ENCODE results near the gene DZIP1L. TPM values are rescaled to one million over a fixed set of nuclear protein-coding genes. Genes with fewer than 3 reads are reported as not detected.

Gene DZIP1L
- polyA plus RNA-seq, 2 of the 4 experiments (the other 2 are of a cell fraction) = 2.7 to 7.0 TPM

DNA sequence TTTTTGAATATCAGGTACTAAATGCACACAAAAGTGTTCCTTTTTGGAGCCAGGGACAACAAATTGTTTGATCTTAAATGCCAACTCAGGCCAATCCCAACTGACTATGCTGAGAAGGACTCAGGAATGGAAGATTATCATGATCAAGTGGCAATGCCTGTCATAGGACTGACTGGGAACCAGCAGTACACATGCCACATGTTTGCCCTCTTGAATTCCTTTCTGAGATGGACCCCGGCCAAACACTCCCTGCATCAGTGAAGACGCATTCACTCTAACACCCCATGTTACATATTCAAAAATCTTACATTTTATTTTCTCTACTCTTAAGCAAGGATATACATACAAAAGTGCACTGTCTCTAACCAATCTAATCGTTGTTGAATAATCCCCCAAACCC, 69.3 kb downstream of the DZIP1L start:
- TF ChIP-seq JUNB (IDR thresholded peaks at IDR 0.05) = no peak
- TF ChIP-seq ESRRA (IDR thresholded peaks at IDR 0.05; ENCODE audit: borderline replicate concordance, low read length) = no peak
- TF ChIP-seq, protein P1, sequence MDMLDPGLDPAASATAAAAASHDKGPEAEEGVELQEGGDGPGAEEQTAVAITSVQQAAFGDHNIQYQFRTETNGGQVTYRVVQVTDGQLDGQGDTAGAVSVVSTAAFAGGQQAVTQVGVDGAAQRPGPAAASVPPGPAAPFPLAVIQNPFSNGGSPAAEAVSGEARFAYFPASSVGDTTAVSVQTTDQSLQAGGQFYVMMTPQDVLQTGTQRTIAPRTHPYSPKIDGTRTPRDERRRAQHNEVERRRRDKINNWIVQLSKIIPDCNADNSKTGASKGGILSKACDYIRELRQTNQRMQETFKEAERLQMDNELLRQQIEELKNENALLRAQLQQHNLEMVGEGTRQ (IDR thresholded peaks at IDR 0.05) = no peak
- ATAC-seq (no peak), DNase-seq (ENCODE audit: low read depth in 1 of 2, low spot score in 1 of 2) (no peak), FAIRE-seq (no peak)
- Histone ChIP-seq H3K4me2 (no peak overlapping the region), H3K27ac (no peak overlapping the region), H3K9me3 (no peaks in the 10 kb centered on the region), H3K4me1 (no peaks in the 10 kb centered on the region), H3K4me3 (no peak overlapping the region)
- ChIA-PET POLR2A (no interaction called here), CTCF (interaction anchor here (1.1 to 1.3 kb wide), 2 partner anchors 9 to 941 kb away, joined by 3 to 4 read pairs; no protein-coding TSS in a partner anchor)
- 70% methylated on average over 3 of the region's 3 CpGs for WGBS (ENCODE audit: missing lambda C conversion rate)

DNA sequence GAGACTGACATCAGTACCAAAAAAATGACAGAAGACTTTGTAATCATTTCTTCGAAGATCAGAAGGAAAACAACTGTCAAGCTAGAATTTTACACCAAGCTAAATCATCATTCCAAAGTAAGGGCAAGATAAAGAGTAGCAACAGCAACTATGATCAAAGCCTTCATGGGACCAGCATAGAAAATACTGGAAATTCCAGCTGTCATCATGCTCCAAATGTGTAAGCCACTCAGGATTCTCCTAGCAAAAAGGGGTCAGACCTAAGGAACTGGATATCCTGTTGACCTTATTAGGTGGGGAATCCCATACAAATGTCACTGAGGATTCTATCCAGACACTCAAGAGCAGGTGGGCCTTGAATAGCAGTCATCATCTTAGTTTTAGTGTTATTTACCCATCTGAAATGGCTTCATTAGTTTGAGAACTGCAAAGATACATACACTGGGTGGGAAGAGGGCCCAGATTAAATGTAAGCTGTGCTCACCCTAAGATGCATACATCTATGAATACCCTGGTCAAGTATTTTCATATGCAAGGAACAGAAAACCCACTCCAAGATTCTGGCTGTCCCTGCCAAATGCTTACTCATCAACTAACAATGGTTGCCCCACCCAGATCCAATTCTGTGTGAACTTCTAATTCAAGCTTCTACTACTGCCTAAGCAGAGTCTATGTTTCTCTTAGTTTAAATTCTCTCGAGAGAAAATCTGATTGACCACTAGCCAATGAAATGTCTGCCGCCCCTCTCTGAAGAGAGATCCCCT, 72.0 kb downstream of the DZIP1L start:
- CTCF ChIA-PET = interaction anchor here (1.5 kb wide), 1 partner anchor 9 kb away, joined by 3 read pairs; no protein-coding TSS in a partner anchor

DNA sequence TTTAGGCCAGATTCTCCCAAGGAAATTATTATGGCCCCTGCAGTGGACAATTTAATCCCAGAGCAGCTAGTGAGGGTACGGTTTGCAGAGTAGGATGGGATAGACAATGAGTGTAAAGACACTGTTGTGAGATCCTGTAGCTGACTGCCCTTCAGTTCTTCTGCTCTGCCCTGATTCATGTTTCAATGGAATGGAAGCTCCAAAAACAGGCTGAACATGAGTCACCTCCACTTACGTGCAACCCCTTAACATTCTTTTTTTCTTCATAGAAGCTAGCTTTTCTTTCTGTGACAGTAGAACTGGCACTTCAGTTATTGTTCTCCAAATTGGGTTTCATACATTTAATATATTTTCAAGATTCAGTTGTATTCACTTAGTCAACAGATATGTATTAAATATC, 73.4 kb downstream of the DZIP1L start:
- no peak overlapping the region for H3K4me2 ChIP-seq
- no peak for FAIRE-seq

More for the DNA sequence above, 72.0 kb downstream of the DZIP1L start:
- FAIRE-seq (no peak), DNase-seq (ENCODE audit: low read depth in 1 of 2, low spot score in 1 of 2) (no peak), ATAC-seq (peak in 1 of 2 experiments; percentile 19; a peak in 1 of 6 replicates)
- Histone ChIP-seq H3K27ac (no peak overlapping the region), H3K4me1 (no peaks in the 10 kb centered on the region), H3K9me3 (no peaks in the 10 kb centered on the region), H3K4me2 (peak overlapping the region; percentile 30; the same call in 1 of the 3 replicates), H3K4me3 (no peak overlapping the region)
- WGBS (ENCODE audit: missing lambda C conversion rate) = 93% methylated on average over 3 of the region's 3 CpGs
- POLR2A ChIA-PET = no interaction called here
- TF ChIP-seq, protein P2, sequence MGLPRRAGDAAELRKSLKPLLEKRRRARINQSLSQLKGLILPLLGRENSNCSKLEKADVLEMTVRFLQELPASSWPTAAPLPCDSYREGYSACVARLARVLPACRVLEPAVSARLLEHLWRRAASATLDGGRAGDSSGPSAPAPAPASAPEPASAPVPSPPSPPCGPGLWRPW (IDR thresholded peaks at IDR 0.05) = no peak
- TF ChIP-seq POLR2A (IDR thresholded peaks at IDR 0.05; ENCODE audit: low read length) (no peak), EP300 (IDR thresholded peaks at IDR 0.05) (no peak), GATA3 (IDR thresholded peaks at IDR 0.05; ENCODE audit: borderline replicate concordance) (no peak), RAD21 (conservative IDR thresholded peaks at IDR 0.05 in 1 of 2, IDR thresholded peaks at IDR 0.05 in 1 of 2) (no peak), BHLHE40 (IDR thresholded peaks at IDR 0.05; ENCODE audit: low read depth, low read length) (no peak), EHMT2 (IDR thresholded peaks at IDR 0.05; ENCODE audit: low read depth) (no peak), FOSB (CRISPR knock-in tag; IDR thresholded peaks at IDR 0.05) (no peak), KDM5A (IDR thresholded peaks at IDR 0.05) (no peak), ZNF302 (CRISPR knock-in tag; IDR thresholded peaks at IDR 0.05) (no peak)

More for the DNA sequence above, 73.4 kb downstream of the DZIP1L start:
- Histone ChIP-seq H3K27ac (no peak overlapping the region), H3K9me3 (no peaks in the 10 kb centered on the region), H3K4me1 (no peaks in the 10 kb centered on the region), H3K4me3 (no peak overlapping the region)
- ATAC-seq = no peak
- no peak for DNase-seq (ENCODE audit: low read depth in 1 of 2, low spot score in 1 of 2)
- TF ChIP-seq, protein P3, sequence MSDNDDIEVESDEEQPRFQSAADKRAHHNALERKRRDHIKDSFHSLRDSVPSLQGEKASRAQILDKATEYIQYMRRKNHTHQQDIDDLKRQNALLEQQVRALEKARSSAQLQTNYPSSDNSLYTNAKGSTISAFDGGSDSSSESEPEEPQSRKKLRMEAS (IDR thresholded peaks at IDR 0.05) = no peak
- TF ChIP-seq CEBPB (IDR thresholded peaks at IDR 0.05) (no peak), EHF (CRISPR knock-in tag; IDR thresholded peaks at IDR 0.05) (no peak), NFE2L2 (conservative IDR thresholded peaks at IDR 0.05; ENCODE audit: low read length) (no peak), MYC (IDR thresholded peaks at IDR 0.05; ENCODE audit: borderline replicate concordance, low read length) (no peak), POLR2A (IDR thresholded peaks at IDR 0.05; ENCODE audit: low read length) (no peak), CHD2 (IDR thresholded peaks at IDR 0.05; ENCODE audit: low read length, partially characterized antibody) (no peak), JUNB (IDR thresholded peaks at IDR 0.05) (no peak), FOSL2 (IDR thresholded peaks at IDR 0.05) (no peak), FOSL2 (CRISPR knock-in tag; IDR thresholded peaks at IDR 0.05) (no peak), JUN (IDR thresholded peaks at IDR 0.05) (no peak), POLR2AphosphoS2 (conservative IDR thresholded peaks at IDR 0.05; ENCODE audit: low read length) (no peak), ESRRA (IDR thresholded peaks at IDR 0.05; ENCODE audit: borderline replicate concordance, low read length) (no peak)
- TF ChIP-seq, protein P4, sequence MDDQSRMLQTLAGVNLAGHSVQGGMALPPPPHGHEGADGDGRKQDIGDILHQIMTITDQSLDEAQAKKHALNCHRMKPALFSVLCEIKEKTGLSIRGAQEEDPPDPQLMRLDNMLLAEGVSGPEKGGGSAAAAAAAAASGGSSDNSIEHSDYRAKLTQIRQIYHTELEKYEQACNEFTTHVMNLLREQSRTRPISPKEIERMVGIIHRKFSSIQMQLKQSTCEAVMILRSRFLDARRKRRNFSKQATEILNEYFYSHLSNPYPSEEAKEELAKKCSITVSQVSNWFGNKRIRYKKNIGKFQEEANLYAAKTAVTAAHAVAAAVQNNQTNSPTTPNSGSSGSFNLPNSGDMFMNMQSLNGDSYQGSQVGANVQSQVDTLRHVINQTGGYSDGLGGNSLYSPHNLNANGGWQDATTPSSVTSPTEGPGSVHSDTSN (IDR thresholded peaks at IDR 0.05) = no peak
- TF ChIP-seq, protein P5, sequence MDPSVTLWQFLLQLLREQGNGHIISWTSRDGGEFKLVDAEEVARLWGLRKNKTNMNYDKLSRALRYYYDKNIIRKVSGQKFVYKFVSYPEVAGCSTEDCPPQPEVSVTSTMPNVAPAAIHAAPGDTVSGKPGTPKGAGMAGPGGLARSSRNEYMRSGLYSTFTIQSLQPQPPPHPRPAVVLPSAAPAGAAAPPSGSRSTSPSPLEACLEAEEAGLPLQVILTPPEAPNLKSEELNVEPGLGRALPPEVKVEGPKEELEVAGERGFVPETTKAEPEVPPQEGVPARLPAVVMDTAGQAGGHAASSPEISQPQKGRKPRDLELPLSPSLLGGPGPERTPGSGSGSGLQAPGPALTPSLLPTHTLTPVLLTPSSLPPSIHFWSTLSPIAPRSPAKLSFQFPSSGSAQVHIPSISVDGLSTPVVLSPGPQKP (IDR thresholded peaks at IDR 0.05; ENCODE audit: low read depth, low read length) = no peak
- POLR2A ChIA-PET = no interaction called here
- 76% methylated on average over 2 of the region's 2 CpGs for WGBS (ENCODE audit: missing lambda C conversion rate)
- CTCF ChIA-PET = interaction anchor here (0.9 kb wide), 1 partner anchor 10 kb away, joined by 5 read pairs; no protein-coding TSS in a partner anchor
